ENCODE results near the gene NEFH. TPM values are rescaled to one million over a fixed set of nuclear protein-coding genes. Genes with fewer than 3 reads are reported as not detected.

NEFH gene
- total RNA-seq, 1 donor from 2014 or later = 0.43 TPM

DNA sequence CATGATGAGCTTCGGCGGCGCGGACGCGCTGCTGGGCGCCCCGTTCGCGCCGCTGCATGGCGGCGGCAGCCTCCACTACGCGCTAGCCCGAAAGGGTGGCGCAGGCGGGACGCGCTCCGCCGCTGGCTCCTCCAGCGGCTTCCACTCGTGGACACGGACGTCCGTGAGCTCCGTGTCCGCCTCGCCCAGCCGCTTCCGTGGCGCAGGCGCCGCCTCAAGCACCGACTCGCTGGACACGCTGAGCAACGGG lies 169 bp downstream of the NEFH start:
- Histone ChIP-seq H3F3A (ENCODE audit: low read depth) (peaks cover 28% of the 10 kb centered on the region), H3K4me1 (peaks cover 24% of the 10 kb centered on the region), H3K9me3 (ENCODE audit: low read depth) (no peaks in the 10 kb centered on the region), H3K27me3 (peaks cover 74% of the 10 kb centered on the region), H3K9ac (no peak overlapping the region), H3K4me2 (peak overlapping the region; percentile 71), H3K4me3 (peak overlapping the region; percentile 28), H3K79me2 (ENCODE audit: low read depth) (no peaks in the 10 kb centered on the region), H3K27ac (no peak overlapping the region), H3K36me3 (no peaks in the 10 kb centered on the region), H4K20me1 (ENCODE audit: low read depth) (peaks cover 62% of the 10 kb centered on the region), H2AFZ (replicated peaks) (no peak overlapping the region)
- no peaks in the 10 kb centered on the region for H3K36me3 Mint-ChIP-seq
- no peak for DNase-seq (ENCODE audit: low spot score)
- peaks cover 29% of the 10 kb centered on the region for H3K4me1 Mint-ChIP-seq
- TF ChIP-seq EZH2phosphoT487 (IDR thresholded peaks at IDR 0.05) (peak; percentile 95), CTCF (IDR thresholded peaks at IDR 0.05) (no peak), EZH2 (IDR thresholded peaks at IDR 0.05) (peak; percentile 98)
- peaks cover 43% of the 10 kb centered on the region for H3K27me3 Mint-ChIP-seq (ENCODE audit: insufficient read depth, low read depth)
- no peak overlapping the region for H3K27ac Mint-ChIP-seq
- no peak overlapping the region for H3K4me3 Mint-ChIP-seq
- H3K9me3 Mint-ChIP-seq = no peaks in the 10 kb centered on the region

GRCh38 chr22:29480512-29481264 lies 670 bp downstream of the NEFH start:
- TF ChIP-seq EZH2 (IDR thresholded peaks at IDR 0.05) = peak; percentile 96
- TF ChIP-seq EZH2phosphoT487 (IDR thresholded peaks at IDR 0.05) = peak; percentile 76
- TF ChIP-seq CTCF (IDR thresholded peaks at IDR 0.05) = peak; percentile 52
- Histone ChIP-seq H3K9me3 (ENCODE audit: low read depth) (no peaks in the 10 kb centered on the region), H3F3A (ENCODE audit: low read depth) (peaks cover 28% of the 10 kb centered on the region), H3K9ac (no peak overlapping the region), H3K36me3 (no peaks in the 10 kb centered on the region), H3K4me1 (peaks cover 24% of the 10 kb centered on the region), H3K4me3 (peak overlapping the region; percentile 28), H3K4me2 (peak overlapping the region; percentile 71), H3K27ac (no peak overlapping the region), H2AFZ (replicated peaks) (no peak overlapping the region), H4K20me1 (ENCODE audit: low read depth) (peaks cover 57% of the 10 kb centered on the region), H3K79me2 (ENCODE audit: low read depth) (no peaks in the 10 kb centered on the region), H3K27me3 (peaks cover 73% of the 10 kb centered on the region)
- no peak overlapping the region for H3K27ac Mint-ChIP-seq
- H3K27me3 Mint-ChIP-seq (ENCODE audit: insufficient read depth, low read depth) = peaks cover 44% of the 10 kb centered on the region
- no peaks in the 10 kb centered on the region for H3K36me3 Mint-ChIP-seq
- DNase-seq (ENCODE audit: low spot score) = peak; percentile 82
- peak overlapping the region; percentile 84 for H3K4me3 Mint-ChIP-seq
- H3K4me1 Mint-ChIP-seq = peaks cover 29% of the 10 kb centered on the region
- no peaks in the 10 kb centered on the region for H3K9me3 Mint-ChIP-seq

GRCh38 chr22:29481265-29482000 lies 1.4 kb downstream of the NEFH start:
- Mint-ChIP-seq H3K9me3 (no peaks in the 10 kb centered on the region), H3K27ac (no peak overlapping the region), H3K4me3 (peak overlapping the region; percentile 84), H3K36me3 (peaks cover 2% of the 10 kb centered on the region), H3K27me3 (ENCODE audit: insufficient read depth, low read depth) (peaks cover 37% of the 10 kb centered on the region), H3K4me1 (peaks cover 29% of the 10 kb centered on the region)
- H3K27ac ChIP-seq = no peak overlapping the region
- H3K27me3 ChIP-seq = peaks cover 66% of the 10 kb centered on the region
- peaks cover 28% of the 10 kb centered on the region for H3F3A ChIP-seq (ENCODE audit: low read depth)
- H3K36me3 ChIP-seq = no peaks in the 10 kb centered on the region
- H3K4me2 ChIP-seq = peak overlapping the region; percentile 71
- no peaks in the 10 kb centered on the region for H3K9me3 ChIP-seq (ENCODE audit: low read depth)
- no peak overlapping the region for H3K9ac ChIP-seq
- H2AFZ ChIP-seq (replicated peaks) = no peak overlapping the region
- no peaks in the 10 kb centered on the region for H3K79me2 ChIP-seq (ENCODE audit: low read depth)
- peak; percentile 56 for DNase-seq (ENCODE audit: low spot score)
- H3K4me3 ChIP-seq = peak overlapping the region; percentile 28
- TF ChIP-seq EZH2 (IDR thresholded peaks at IDR 0.05) = no peak
- TF ChIP-seq EZH2phosphoT487 (IDR thresholded peaks at IDR 0.05) = no peak
- TF ChIP-seq CTCF (IDR thresholded peaks at IDR 0.05) = no peak
- peaks cover 24% of the 10 kb centered on the region for H3K4me1 ChIP-seq
- H4K20me1 ChIP-seq (ENCODE audit: low read depth) = peaks cover 50% of the 10 kb centered on the region
